ENCODE data around the gene VAV2. TPM values are rescaled to one million over a fixed set of nuclear protein-coding genes. Genes with fewer than 3 reads are reported as not detected.

Gene VAV2
- total RNA-seq, 3 donors from 2014 or later = 5.3 to 9.5 (median 8.8) TPM

GRCh38 chr9:133930682-133931485 lies 61.2 kb downstream of the VAV2 start:
- intact Hi-C loops (cut with DNase I; ENCODE audit: low total_unique reads) = loop anchor here (1.0 kb wide), 1 partner anchor 140 kb away; no protein-coding TSS in a partner anchor
- Histone ChIP-seq H3K36me3 (no peaks in the 10 kb centered on the region), H3K27me3 (no peaks in the 10 kb centered on the region), H3K4me1 (peaks cover 0 to 4% of the 10 kb centered on the region in 2 donors), H3K9me3 (no peaks in the 10 kb centered on the region), H3K27ac (no peak overlapping the region), H3K4me3 (no peak overlapping the region)
- no peak for TF ChIP-seq CTCF (IDR thresholded peaks at IDR 0.05)
- no peak for TF ChIP-seq POLR2AphosphoS5 (IDR thresholded peaks at IDR 0.05)
- TF ChIP-seq POLR2A (IDR thresholded peaks at IDR 0.05) = no peak
- DNase-seq (ENCODE audit: low spot score in 2 of 2) = no peak

- Histone ChIP-seq H3K36me3 (no peaks in the 10 kb centered on the region), H3K4me3 (no peak overlapping the region), H3K27me3 (no peaks in the 10 kb centered on the region), H3K4me1 (no peaks in the 10 kb centered on the region), H3K27ac (no peak overlapping the region), H3K9me3 (no peaks in the 10 kb centered on the region)
- TF ChIP-seq POLR2AphosphoS5 (IDR thresholded peaks at IDR 0.05) (no peak), CTCF (IDR thresholded peaks at IDR 0.05) (no peak), POLR2A (IDR thresholded peaks at IDR 0.05) (no peak)
- intact Hi-C loops (cut with DNase I; ENCODE audit: low total_unique reads) = no loop called here
- DNase-seq (ENCODE audit: low spot score in 2 of 2) = no peak
Measured at GRCh38 chr9:133930046-133930681, 62.0 kb downstream of the VAV2 start.

DNA sequence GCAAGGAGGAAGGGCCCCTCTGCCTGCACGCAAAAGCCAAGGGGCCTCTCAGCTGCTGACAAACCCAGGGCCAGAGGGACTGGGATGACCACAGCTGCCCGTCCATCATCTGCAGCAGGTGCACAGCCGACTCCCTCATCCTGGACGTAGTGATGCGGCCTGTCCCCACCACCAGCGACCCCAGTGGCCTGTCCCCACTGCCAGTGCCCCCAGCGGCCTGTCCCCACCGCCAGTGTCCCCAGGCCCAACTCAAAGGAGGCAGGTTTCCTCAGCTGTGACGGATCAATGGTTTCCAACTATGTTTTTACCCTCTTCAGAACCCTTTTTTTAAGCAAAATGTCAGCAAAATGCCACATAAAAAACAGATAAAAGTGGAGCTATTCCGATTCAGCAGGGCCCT lies 62.5 kb downstream of the VAV2 start:
- no peak overlapping the region for H3K27ac ChIP-seq
- H3K4me1 ChIP-seq = no peaks in the 10 kb centered on the region
- H3K9me3 ChIP-seq = no peaks in the 10 kb centered on the region
- DNase-seq (ENCODE audit: low spot score in 2 of 2) = no peak
- intact Hi-C loops (cut with DNase I; ENCODE audit: low total_unique reads) = no loop called here
- no peaks in the 10 kb centered on the region for H3K36me3 ChIP-seq
- no peaks in the 10 kb centered on the region for H3K27me3 ChIP-seq
- no peak overlapping the region for H3K4me3 ChIP-seq
- TF ChIP-seq POLR2A (IDR thresholded peaks at IDR 0.05) = no peak
- TF ChIP-seq CTCF (IDR thresholded peaks at IDR 0.05) = no peak

DNA sequence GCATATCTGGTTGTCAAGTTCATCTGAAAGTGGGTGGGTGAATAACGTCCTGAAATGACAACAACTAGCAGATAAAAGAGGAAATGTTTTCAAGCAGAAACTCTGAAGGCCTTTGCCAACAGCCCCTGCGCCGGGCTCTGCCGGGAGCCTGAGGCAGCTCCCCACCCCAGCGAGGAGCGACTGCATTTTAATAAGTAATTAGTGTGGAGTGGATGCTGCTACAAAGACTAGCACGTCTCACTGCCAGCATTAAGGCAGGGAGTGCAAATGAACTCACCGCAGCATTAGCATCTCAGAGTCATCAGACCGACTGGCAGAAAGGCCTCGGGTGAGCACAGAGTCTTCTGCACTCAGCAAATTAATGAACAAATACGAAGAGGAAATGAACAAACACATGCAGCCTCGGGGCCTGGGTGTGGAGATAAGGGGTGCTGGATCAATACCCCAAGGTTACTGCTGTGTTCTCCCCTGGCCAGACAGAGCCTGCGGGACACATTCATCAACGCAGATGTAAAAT lies 63.8 kb downstream of the VAV2 start:
- Histone ChIP-seq H3K27me3 (no peaks in the 10 kb centered on the region), H3K36me3 (no peaks in the 10 kb centered on the region), H3K27ac (no peak overlapping the region), H3K4me1 (no peaks in the 10 kb centered on the region), H3K9me3 (no peaks in the 10 kb centered on the region), H3K4me3 (no peak overlapping the region)
- intact Hi-C loops (cut with DNase I; ENCODE audit: low total_unique reads) = no loop called here
- TF ChIP-seq POLR2AphosphoS5 (IDR thresholded peaks at IDR 0.05) (no peak), CTCF (IDR thresholded peaks at IDR 0.05) (no peak), POLR2A (IDR thresholded peaks at IDR 0.05) (no peak)
- DNase-seq (ENCODE audit: low spot score in 2 of 2) = no peak

- Histone ChIP-seq H3K27me3 (no peaks in the 10 kb centered on the region), H3K27ac (no peak overlapping the region), H3K36me3 (no peaks in the 10 kb centered on the region), H3K4me3 (no peak overlapping the region), H3K9me3 (no peaks in the 10 kb centered on the region), H3K4me1 (no peaks in the 10 kb centered on the region)
- DNase-seq (ENCODE audit: low spot score in 2 of 2) = no peak
- TF ChIP-seq POLR2AphosphoS5 (IDR thresholded peaks at IDR 0.05) (no peak), POLR2A (IDR thresholded peaks at IDR 0.05) (no peak), CTCF (IDR thresholded peaks at IDR 0.05) (no peak)
- intact Hi-C loops (cut with DNase I; ENCODE audit: low total_unique reads) = no loop called here
Measured at GRCh38 chr9:133927041-133927440, 65.1 kb downstream of the VAV2 start.

All from breast epithelium (tissue), 4 donors.